ENCODE results near the gene SNN. TPM values are rescaled to one million over a fixed set of nuclear protein-coding genes. Genes with fewer than 3 reads are reported as not detected.

Gene SNN
- total and polyA plus RNA-seq, 9 of the 15 experiments (the other 6 are each of a cell fraction or from before 2014, with no cell fraction given): 0.07 to 2.9 (median 1.9) TPM

GRCh38 chr16:11697319-11697718, 29.1 kb downstream of the SNN start:
- Histone ChIP-seq H2AFZ (ENCODE audit: low read depth, low read length) (no peak overlapping the region), H3K9me3 (replicated peaks; ENCODE audit: control insufficient read depth, insufficient read depth, low read depth, low read length) (no peaks in the 10 kb centered on the region), H4K20me1 (replicated peaks; ENCODE audit: control insufficient read depth, insufficient read depth, low read length) (no peaks in the 10 kb centered on the region), H3K4me2 (ENCODE audit: insufficient read depth, low read length) (no peak overlapping the region), H3K27me3 (ENCODE audit: control insufficient read depth in 2 of 2, insufficient read depth in 2 of 2, low read length in 2 of 2) (no peaks in the 10 kb centered on the region), H3K9ac (ENCODE audit: insufficient read depth in 1 of 2, low read depth in 2 of 2, low read length in 2 of 2) (peak overlapping the region in 1 of 2 experiments; percentile 54; a peak in 1 of 4 replicates), H3K4me3 (no peak overlapping the region), H3K9me1 (ENCODE audit: control insufficient read depth, insufficient read depth, low read length) (peaks cover 3% of the 10 kb centered on the region), H3K36me3 (ENCODE audit: control insufficient read depth, insufficient read depth, low read length) (peaks cover 78% of the 10 kb centered on the region), H3K27ac (ENCODE audit: extremely low read depth, low read depth, low read length) (no peak overlapping the region), H3K79me2 (ENCODE audit: control insufficient read depth, insufficient read depth, low read length) (no peaks in the 10 kb centered on the region), H3K4me1 (replicated peaks in 1 of 2; ENCODE audit: control insufficient read depth in 2 of 2, insufficient read depth in 2 of 2, low read length in 2 of 2) (no peaks in the 10 kb centered on the region)
- ChIA-PET CTCF (ENCODE audit: low intra/inter-chr PET ratio) (no interaction called here), POLR2A (interaction anchor here (0.6 to 1.0 kb wide), 2 partner anchors 10 to 37 kb away, joined by 3 read pairs; no protein-coding TSS in a partner anchor)
- BruUV-seq (replicated peaks): no TSS peak
- WGBS (ENCODE audit: insufficient coverage, low coverage, missing lambda C conversion rate): 96% methylated on average over 11 of the region's 12 CpGs
- no peak for DNase-seq (ENCODE audit: extremely low read depth in 1 of 4, low spot score in 3 of 4)
- no peak for ATAC-seq
- intact Hi-C loops (cut with micrococcal nuclease) (no loop called here), in situ Hi-C loops (cut with MboI) (no loop called here)
- TF ChIP-seq CEBPZ (IDR thresholded peaks at IDR 0.05; ENCODE audit: borderline replicate concordance, low read depth, low read length) (no peak), ZNF592 (IDR thresholded peaks at IDR 0.05) (no peak), ETV6 (IDR thresholded peaks at IDR 0.05; ENCODE audit: borderline replicate concordance in 1 of 2, low read depth in 2 of 2, low read length in 1 of 2) (no peak), ETV6 (CRISPR knock-in tag; IDR thresholded peaks at IDR 0.05; ENCODE audit: borderline replicate concordance) (no peak), TCF7L2 (IDR thresholded peaks at IDR 0.05; ENCODE audit: low read depth, low read length) (no peak), FOXJ2 (tag; IDR thresholded peaks at IDR 0.05) (no peak), GABPB2 (CRISPR knock-in tag; conservative IDR thresholded peaks at IDR 0.05) (no peak), ZNF644 (tag; IDR thresholded peaks at IDR 0.05; ENCODE audit: low read depth) (no peak), MECOM (CRISPR knock-in tag; IDR thresholded peaks at IDR 0.05) (no peak), RFX5 (IDR thresholded peaks at IDR 0.05; ENCODE audit: low read depth, low read length) (no peak)
- FAIRE-seq: no peak

Data from K562 (cell line).